Measurements from ENCODE around the gene KIF2C.
A peak's percentile ranks its signal among the peaks of the same experiment; 100 is the strongest.
"Not testable (repeated sequence)": the region's sequence is repeated elsewhere in the genome, so short reads cannot be mapped to it uniquely, and the experiment has no call there.

KIF2C gene

DNA sequence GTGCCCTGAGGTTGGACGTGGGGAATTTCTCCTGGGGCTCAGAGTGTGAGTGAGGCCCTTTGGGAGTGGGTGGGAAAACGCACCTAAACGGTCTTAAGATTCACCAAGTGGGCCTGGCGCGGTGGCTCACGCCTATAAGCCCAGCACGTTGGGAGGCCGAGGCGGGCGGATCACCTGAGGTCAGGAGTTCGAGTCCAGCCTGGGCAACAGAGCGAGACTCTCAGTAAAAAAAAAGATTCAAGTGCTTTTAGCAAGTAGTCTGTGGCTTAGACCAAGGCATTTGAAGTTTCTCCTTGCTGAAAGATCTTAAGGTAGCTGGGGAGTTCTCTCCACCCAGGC lies 37.1 kb downstream of the KIF2C start:
- DNase-seq: no peak

DNA sequence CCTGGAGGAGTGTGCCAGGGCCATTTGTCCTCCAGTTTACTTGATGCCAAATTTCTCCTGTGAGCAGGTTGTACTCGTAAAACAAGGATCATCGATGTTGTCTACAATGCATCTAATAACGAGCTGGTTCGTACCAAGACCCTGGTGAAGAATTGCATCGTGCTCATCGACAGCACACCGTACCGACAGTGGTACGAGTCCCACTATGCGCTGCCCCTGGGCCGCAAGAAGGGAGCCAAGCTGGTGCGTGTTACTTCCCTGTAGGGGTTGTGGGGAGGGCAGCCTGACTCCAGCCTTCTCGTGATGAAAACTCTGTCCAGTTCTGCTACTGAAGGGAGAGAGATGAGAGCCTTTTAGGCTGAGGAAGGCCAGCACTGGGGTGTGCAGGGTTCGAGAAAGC lies 37.9 kb downstream of the KIF2C start:
- DNase-seq: no peak

DNA sequence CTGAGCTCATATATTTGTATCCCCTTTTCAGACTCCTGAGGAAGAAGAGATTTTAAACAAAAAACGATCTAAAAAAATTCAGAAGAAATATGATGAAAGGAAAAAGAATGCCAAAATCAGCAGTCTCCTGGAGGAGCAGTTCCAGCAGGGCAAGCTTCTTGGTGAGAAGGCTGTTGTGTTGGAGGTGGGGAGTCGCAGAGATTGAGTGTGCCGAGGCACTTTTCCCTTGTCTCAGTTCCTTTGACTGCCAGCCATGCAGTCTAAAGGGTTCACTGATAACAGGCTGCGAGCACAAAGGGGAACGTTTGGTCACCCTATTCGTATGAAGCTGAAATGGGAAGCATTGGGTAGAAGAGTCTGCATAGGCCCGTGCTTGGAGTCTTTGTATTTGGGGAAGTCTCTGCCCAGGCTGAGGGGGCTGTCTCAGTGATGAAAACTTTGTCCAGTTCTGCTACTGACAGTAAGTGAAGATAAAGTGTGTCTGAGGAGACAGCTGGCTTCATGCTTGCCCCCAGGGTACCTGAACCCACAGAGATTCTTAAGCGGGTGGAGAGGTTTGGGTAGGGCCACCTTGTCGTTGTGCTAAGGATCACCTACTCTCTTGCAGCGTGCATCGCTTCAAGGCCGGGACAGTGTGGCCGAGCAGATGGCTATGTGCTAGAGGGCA lies 38.5 kb downstream of the KIF2C start:
- no peak for DNase-seq

DNA sequence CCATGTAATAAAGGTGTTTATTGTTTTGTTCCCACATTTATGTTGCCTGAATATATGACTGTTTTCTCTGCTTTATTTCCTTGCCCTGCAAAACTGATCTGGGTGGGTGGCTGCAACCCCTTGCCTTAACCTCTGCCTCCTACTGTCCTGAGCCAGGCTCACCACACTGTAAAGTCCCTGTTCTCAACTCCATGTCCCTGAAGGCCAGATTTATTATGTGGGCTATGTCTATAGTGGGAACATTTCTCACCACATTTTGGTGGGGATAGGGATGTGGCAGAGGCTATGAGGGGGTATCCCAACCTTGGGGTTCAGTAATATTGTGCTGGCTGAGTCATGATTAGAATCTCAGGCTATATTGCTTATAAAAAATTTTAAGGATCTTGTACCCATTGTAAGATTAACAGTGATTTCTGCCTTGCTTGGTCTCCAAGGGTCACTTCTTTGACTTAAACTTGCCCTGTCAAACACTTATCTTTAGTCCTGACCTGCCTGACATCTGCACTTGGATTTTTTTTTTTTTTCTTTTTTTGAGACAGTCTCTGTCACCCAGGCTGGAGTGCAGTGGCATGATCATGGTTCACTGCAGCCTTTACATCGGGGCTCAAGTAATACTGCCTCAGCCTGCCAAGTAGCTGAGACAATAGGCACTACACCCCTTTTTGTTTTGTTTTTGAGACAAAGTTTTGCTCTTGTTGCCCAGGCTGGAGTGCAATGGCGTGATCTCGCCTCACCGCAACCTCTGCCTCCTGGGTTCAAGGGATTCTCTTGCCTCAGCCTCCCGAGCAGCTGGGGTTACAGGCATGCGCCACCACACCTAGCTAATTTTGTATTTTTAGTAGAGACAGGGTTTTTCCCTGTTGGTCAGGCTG lies 39.3 kb downstream of the KIF2C start:
- DNase-seq: no peak

DNA sequence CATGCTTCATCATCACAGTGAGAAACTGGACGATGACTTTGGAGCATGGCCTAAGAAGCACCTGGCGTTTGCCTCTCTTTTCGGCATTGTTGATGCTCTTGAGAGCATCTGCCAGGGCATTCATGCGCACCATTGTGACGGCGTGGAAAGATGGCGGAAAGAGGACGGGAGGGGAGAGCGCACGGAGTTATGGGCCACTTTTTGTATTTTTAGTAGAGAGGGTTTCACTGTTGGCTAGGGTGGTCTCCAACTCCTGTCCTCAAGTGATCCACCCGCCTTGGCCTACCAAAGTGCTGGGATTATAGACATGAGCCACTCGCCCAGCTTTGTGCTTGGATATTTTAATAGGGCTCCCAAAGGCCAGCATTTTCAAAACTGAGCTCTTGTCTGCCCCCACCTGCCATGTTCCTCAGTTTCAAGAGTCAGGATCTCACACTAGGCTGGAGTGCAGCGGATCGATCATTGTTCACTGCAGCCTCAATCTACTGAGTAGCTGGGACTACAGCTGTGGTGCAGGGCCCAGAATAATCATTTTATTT lies 41.0 kb downstream of the KIF2C start:
- DNase-seq: no peak

DNA sequence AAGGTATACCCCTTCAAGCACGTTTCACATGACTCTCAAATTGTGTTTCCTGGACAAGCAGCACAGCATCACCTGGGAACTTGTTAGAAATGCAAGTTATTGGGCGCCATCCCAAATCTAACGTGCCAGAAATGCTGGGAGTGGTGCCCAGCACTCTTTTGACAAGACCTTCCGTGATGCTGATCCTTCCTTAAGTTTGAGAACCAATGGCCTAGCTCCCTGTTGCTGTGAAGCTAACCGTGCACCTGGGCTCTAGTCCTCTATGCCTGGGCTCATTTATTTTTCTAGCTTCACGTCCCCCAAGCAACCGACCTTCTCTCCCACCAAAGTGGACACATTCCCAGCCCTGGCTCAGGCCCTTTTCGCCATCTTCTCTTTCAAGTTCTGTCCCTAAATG lies 44.1 kb downstream of the KIF2C start:
- no peak for DNase-seq

DNA sequence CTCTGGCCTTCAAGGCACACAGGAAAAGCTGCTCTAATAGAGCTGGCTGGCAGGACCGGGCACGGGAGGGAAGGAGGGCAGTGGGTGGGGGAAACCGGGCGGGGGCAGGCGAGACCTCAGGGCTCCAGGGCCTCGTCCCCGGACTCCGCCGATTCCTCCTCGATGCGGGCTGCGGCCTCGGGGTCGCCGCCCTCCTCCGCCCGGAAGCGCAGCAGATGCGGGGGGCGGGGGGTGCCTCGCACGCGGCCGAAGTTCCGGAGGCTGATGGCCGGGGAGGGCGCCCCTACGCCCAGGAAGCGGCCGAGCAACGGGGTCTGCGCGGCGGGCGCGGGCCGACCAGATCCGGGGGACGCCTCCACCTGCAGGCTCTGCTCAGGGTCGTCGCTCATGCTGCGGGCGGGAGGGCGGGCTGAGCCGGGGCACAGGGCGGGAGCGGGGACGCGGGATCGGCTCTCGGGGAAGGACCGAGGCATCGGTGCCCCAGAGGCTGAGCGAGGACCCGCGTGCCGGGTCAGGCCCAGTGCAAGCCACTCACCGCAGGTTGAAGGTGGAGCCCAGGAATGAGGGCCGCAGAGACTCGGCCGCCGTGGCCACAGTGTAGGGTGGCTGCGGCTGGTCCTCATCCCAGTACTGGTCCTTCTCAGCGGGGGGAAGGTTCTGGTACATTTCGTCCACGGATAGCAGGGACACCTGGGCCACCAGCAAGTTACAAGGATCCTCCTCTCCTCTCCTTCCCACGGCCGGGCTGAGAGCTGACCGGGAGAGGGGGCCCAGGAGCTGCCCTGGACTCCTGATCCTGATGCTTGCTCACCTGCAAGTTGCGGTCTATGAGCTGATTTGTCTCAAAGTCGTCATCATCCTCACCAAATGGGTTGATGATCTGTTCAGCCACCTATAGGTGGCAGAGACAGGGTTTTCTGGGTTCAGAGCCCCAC lies 44.7 kb downstream of the KIF2C start:
- DNase-seq: no peak

DNA sequence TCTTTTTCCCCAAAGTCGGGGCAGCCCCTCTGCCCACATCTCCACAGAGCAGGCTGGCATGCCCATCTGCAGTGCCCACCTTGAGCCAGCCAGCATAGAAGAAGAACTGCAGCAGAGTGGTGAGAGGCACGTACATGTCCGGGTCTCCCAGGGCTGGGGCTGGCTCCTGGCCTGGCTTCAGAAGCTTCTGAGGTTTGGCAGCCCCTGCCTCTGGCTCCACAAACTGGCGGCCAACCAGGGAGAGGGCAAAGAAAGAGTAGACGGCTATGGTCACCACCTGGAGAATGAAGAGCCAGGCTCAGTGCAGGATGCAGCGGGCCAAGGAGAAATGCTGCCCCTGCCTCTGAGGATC lies 45.4 kb downstream of the KIF2C start:
- no peak for DNase-seq

DNA sequence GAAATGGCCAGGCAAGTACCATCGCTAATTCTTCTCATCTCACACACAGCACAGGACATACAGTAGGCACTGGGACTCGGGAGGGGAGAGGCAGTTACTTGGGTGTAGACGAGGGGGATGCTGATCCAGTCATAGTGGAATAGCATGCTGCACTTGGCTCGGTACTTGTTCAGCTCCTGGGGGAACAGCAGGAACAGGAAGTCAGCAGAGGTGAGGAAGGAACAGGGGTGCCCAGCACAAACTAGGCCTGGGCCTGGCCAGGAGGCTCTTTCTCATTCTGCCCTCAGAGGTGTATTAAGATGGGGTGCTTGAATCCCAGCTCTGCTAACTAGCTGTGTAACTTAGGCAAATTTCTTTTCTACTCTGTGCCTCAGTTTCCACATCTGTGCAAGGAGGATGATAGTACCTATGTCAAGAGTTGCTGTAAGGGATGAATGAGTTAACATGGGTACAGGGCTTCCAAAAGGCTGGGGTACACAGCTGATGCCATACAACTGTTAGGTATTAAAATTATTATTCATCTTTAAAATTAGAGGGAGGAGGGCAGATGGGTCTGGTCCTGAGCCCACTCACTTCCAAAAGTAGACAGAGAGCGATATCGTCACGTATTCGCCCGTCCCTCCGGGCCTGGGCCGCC lies 46.0 kb downstream of the KIF2C start:
- no peak for DNase-seq

DNA sequence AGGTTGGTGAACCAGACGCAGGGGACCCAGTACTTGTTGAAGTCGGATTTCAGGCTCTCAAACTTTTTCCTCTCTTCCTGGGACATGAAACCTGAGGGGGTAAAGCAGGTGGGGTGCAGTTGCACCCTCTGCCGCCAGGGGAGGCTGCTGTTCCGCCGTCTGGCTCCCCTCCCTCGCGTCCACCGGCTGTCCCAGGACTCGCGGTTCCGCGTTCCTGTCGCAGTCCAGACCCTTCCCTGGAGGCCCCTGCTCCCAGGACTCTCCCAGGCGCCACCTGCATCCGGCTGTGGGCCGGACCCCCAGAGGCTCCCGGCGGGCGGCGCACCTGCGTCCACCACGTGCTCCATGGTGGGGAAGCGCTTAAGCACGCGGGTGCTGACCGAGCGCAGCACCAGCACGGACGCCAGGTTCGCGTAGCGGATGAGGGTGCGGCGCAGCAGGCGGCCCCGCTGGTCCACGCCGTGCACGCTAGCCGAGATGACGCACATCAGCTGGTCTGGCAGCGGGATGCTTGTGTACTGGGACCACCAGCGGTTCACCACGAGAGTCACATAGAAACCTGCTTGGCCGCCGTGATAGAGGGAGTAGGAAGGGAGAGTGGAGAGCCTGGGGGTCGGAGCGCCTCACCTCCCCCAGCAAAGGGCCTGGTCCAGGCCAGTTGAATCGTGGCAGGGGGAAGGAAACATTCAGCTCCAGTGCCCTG lies 46.7 kb downstream of the KIF2C start:
- DNase-seq: peak; percentile 82

DNA sequence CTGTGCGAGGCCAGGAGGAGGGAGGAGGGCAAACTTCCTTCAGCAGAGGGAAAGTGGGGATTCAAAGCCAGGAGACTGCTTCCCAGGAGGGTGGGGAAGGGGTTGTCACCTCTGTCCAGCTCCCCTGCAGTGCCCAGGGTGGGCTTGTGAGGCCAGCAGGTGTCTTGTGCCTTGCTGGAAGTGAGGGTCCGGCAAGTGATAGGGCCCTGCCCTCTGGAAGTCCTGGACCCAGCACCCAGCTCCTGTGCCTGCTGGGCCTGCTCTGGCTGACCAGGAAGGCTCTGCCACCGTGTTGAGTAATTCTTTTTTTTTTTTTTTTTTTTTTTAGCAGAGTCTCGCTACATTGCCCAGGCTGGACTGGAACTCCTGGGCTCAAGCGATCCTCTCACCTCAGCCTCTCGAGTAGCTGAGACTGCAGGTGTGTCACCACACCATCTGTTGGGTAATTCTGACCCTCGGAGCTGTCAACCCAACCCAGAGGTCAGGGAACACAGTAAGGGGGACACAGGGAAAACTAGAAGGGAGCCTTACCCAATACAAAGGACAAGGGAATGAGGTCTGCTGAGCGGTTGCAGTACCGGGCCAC lies 47.3 kb downstream of the KIF2C start:
- DNase-seq: no peak

DNA sequence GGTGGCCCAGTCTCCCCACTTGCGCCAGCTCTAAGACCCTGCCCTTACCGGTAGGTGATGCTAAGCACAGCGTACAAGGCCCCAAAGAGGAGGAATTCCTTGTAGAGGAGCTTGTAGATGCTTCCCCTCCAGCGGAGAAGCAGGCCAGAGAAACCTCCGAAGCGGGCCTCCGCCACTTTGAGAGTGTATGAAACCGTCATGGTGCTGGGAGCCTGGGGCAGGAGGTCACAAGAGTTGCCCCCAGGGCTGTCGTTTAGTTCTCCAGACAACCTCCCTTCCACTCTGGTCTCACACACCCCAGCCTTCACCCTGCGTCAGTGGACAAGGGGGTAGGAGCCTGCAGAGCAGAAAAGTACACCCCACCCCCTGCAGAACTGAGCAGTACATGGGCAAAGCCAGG lies 47.9 kb downstream of the KIF2C start:
- no peak for DNase-seq

DNA sequence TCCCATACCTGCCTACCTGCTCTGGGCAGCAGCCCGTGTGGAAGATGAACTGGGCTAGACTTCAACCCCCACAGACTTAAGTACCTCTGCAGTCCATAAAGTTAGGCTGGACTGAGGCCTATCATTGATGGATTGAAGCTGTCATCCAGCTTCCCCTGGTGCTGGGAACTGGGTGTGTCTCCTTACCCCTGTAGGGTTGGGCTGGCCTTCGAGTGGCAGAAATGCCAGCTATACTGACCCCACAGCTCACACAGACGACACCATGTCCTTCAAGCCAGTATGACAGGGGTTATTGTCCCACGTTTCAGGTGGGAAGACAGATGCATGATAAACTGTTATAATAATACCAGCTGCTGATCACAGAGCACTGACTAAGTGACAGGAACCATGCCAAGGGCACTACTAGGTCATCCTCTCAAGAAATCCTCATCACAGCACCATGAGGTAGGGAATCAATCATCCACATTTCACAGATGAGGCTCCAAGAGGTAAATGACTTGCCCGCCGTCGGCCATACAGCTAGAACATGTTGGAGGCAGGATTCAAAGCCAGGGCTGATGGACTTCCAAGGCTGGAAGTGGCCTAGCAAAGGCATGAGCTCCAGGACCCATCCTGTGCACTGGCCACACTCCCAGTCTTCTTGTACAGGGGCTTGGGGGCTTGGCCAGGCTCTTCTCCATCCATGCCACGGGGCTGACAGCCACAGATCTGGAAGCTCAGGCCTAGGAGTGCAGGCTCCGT lies 48.7 kb downstream of the KIF2C start, which contains the start of gene BEST4:
TSS of gene BEST4 (minus strand) at position 51 of the 741 bp plus-strand sequence. CDS start 465 bp downstream, outside the sequence.
- DNase-seq: no peak

DNA sequence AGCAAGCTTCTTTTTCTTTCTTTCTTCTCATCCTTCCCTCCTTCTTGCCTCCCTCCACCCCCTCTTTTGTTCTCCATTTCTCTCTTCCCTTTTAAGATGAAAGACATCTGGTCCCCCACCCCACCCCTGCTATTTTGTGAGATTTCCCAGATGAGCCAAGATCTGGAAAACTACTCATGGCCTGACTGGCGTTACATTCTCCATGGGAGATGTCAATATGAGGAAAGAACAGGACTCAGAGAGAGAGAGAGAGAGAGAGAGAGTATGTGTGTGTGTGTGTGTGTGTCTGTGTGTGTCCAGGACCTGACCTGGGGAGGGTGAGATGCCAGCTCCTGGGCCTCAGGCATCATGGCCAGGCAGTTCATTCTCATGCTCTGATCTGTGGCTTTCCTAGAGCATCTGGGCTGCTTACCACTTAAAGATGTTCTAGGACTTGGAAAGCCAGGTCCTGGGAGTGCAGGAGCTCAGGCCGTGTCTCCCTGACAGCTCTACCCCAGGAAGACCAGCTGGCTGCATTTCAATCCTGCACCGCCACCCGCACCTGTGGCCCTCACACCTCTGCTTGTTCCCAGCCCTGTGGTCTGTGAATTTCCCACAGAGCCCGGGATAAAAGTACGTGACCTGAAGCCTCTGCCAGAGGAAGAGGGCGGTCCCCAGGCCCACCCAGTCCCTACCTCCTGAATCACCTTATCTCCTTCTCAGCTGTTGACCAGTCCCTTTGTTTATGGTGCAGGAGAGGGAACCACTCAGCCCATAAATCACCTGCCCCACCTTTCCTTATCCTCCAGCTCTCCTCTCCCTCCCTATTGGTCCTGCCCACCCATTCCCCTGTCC lies 51.5 kb downstream of the KIF2C start:
- DNase-seq: no peak

DNA sequence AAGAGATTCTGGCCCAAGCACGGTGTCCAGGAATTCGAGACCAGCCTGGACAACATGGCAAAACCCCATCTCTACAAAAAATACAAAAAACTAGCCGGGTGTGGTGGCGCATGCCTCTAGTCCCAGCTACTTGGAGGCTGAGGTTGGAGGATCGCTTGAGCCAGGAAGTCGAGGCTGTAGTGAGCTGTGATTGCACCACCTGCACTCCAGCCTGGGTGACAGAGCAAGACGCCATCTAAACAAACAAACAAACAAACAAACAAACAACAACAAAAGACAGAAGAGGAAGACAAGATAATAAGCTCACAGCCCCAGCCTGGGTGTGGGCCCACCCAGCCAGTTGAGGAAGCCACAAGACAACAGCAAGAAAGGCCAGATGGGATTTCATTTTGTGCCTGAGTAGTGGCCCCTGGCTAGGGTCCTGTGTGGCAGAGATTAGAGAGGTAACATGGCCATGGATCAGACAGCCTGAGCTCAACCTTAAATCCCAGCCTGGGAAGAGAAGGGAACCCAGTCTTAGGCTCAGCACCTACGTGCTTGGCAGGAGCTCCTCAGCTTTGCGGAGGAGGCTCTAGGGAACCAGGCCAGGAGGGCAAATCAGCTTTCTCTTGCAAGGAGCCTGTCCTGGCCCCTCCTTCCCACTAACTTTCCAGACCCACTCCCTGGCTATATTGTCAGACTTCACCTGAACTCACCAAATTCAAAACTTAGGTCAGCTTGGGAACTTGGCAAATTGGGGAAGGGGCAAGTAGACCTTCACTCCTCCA lies 53.3 kb downstream of the KIF2C start:
- DNase-seq: peak; percentile 3

DNA sequence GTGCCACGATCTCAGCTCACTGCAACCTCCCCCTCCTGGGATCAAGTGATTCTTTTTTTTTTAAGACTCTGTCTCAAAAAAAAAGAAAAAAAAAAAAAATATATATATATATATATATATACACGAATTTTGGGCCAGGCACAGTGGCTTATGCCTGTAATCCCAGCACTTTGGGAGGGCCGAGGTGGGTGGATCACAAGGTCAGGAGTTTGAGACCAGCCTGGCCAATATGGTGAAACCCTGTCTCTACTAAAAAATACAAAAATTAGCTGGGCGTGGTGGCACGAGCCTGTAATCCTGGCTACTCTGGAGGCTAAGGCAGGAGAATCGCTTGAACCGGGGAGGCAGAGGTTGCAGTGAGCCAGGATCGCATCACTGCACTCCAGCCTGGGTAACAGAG lies 58.2 kb downstream of the KIF2C start:
- DNase-seq: not testable (repeated sequence)

DNA sequence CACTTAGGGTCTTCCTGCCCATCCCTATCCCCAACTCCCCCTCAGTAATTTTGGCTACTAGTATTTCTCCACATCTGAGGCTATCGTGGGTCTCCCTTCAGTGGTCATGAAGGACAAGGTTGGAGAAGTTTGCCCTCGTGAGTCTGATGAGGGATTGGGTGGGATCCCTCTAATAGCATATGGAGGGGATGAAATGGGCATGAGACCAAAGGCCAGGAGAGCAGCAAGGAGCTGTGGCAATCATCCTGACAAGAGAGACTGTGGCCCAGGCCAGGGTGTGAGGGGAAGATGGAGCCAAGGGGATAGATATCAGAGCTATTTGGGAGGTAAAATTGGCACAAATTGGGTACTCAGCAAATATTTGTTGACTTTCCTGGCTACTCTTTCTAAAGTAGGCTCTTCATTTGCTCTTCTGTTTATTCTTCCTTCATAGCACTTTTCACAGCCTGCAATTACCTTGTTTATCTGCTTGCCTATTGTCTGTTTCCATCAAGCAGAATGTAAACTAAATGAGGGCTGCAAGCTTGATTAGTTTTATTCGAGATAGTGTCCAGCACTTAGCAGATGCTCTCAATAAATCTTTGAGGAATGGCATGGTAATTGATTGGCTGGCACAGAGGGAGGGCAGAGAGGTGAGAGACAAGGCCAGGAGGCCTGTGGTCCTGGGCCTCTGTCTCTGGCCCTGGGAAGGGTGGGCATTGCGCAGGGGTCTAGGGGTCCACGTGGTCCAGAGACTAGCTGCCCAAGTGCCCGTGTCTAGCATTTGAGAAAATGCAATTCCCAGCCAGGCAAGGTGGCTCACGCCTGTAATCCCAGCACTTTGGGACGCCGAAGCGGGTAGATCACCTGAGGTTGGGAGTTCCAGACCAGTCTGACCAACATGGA lies 59.1 kb downstream of the KIF2C start:
- DNase-seq: no peak

All from activated CD8-positive, alpha-beta memory T cell treated with anti-CD3 and anti-CD28 coated beads, Interleukin-2, amount 50 U/mL, for 4 hours (primary cell).